ENCODE data around the gene CTNNA1. TPM values are rescaled to one million over a fixed set of nuclear protein-coding genes. Genes with fewer than 3 reads are reported as not detected.
"Not testable (repeated sequence)": the region's sequence is repeated elsewhere in the genome, so short reads cannot be mapped to it uniquely, and the experiment has no call there.

The CTNNA1 gene
- total and polyA plus RNA-seq, 4 donors: 107 to 446 (median 278) TPM

- intact Hi-C loops (cut with DNase I): no loop called here
- no peak for DNase-seq
Observed at GRCh38 chr5:138833726-138834480, 80.7 kb downstream of the CTNNA1 start.

GRCh38 chr5:138834853-138835252 lies 81.6 kb downstream of the CTNNA1 start:
- intact Hi-C loops (cut with DNase I); H3K27ac ChIP-seq (ENCODE audit: low read depth in 1 of 2, low read length in 2 of 2); H3K4me1 ChIP-seq (ENCODE audit: control insufficient read depth in 1 of 2, insufficient read depth in 2 of 2, low read length in 2 of 2); ATAC-seq (ENCODE audit: low FRiP score); H3K27me3 ChIP-seq (ENCODE audit: control insufficient read depth in 1 of 2, insufficient read depth in 2 of 2, low read length in 1 of 2); H3K9me3 ChIP-seq (ENCODE audit: control insufficient read depth, low read length); H3K4me3 ChIP-seq (ENCODE audit: low read length in 2 of 2); H3K36me3 ChIP-seq (ENCODE audit: control insufficient read depth in 1 of 2, insufficient read depth in 2 of 2, low read length in 1 of 2); DNase-seq: not testable (repeated sequence)
- 97% methylated on average over 6 of the region's 6 CpGs for WGBS, 2 donors

More at GRCh38 chr5:138833726-138834480, 80.7 kb downstream of the CTNNA1 start:
- Histone ChIP-seq H3K4me3 (ENCODE audit: low read length in 2 of 2) (no peak overlapping the region), H3K9me3 (ENCODE audit: control insufficient read depth, low read length) (no peaks in the 10 kb centered on the region), H3K36me3 (ENCODE audit: control insufficient read depth in 1 of 2, insufficient read depth in 2 of 2, low read length in 1 of 2) (peaks cover 1 to 3% of the 10 kb centered on the region in 2 donors), H3K27me3 (ENCODE audit: control insufficient read depth in 1 of 2, insufficient read depth in 2 of 2, low read length in 1 of 2) (no peaks in the 10 kb centered on the region), H3K4me1 (ENCODE audit: control insufficient read depth in 1 of 2, insufficient read depth in 2 of 2, low read length in 2 of 2) (peaks cover 0 to 1% of the 10 kb centered on the region in 2 donors), H3K27ac (ENCODE audit: low read depth in 1 of 2, low read length in 2 of 2) (no peak overlapping the region)
- ATAC-seq (ENCODE audit: low FRiP score): no peak
- WGBS, 2 donors: 28 to 29% methylated on average over 3 of the region's 3 CpGs

GRCh38 chr5:138837160-138837559 lies 83.9 kb downstream of the CTNNA1 start:
- WGBS, 2 donors: 95 to 96% methylated on average over 4 of the region's 4 CpGs
- H3K4me1 ChIP-seq (ENCODE audit: control insufficient read depth in 1 of 2, insufficient read depth in 2 of 2, low read length in 2 of 2): peaks cover 0 to under 1% of the 10 kb centered on the region in 2 donors
- H3K9me3 ChIP-seq (ENCODE audit: control insufficient read depth, low read length): no peaks in the 10 kb centered on the region
- H3K27me3 ChIP-seq (ENCODE audit: control insufficient read depth in 1 of 2, insufficient read depth in 2 of 2, low read length in 1 of 2): no peaks in the 10 kb centered on the region
- intact Hi-C loops (cut with DNase I): no loop called here
- DNase-seq (no peak), ATAC-seq (ENCODE audit: low FRiP score) (no peak)
- no peak overlapping the region for H3K4me3 ChIP-seq (ENCODE audit: low read length in 2 of 2)
- H3K36me3 ChIP-seq (ENCODE audit: control insufficient read depth in 1 of 2, insufficient read depth in 2 of 2, low read length in 1 of 2): no peaks in the 10 kb centered on the region
- no peak overlapping the region for H3K27ac ChIP-seq (ENCODE audit: low read depth in 1 of 2, low read length in 2 of 2)

- ATAC-seq (ENCODE audit: low FRiP score) (no peak), DNase-seq (no peak)
- Histone ChIP-seq H3K27me3 (ENCODE audit: control insufficient read depth in 1 of 2, insufficient read depth in 2 of 2, low read length in 1 of 2) (no peaks in the 10 kb centered on the region), H3K4me3 (ENCODE audit: low read length in 2 of 2) (no peak overlapping the region), H3K36me3 (ENCODE audit: control insufficient read depth in 1 of 2, insufficient read depth in 2 of 2, low read length in 1 of 2) (no peaks in the 10 kb centered on the region), H3K27ac (ENCODE audit: low read depth in 1 of 2, low read length in 2 of 2) (no peak overlapping the region), H3K4me1 (ENCODE audit: control insufficient read depth in 1 of 2, insufficient read depth in 2 of 2, low read length in 2 of 2) (peaks cover 5 to 7% of the 10 kb centered on the region in 2 donors), H3K9me3 (ENCODE audit: control insufficient read depth, low read length) (no peaks in the 10 kb centered on the region)
- intact Hi-C loops (cut with DNase I): no loop called here
- whole genome bisulfite sequencing, 2 donors: 54 to 56% methylated on average over 3 of the region's 3 CpGs
Observed at GRCh38 chr5:138840103-138840502, 86.9 kb downstream of the CTNNA1 start.

GRCh38 chr5:138841531-138841930 lies 88.3 kb downstream of the CTNNA1 start:
- Histone ChIP-seq H3K9me3 (ENCODE audit: control insufficient read depth, low read length) (no peaks in the 10 kb centered on the region), H3K4me3 (ENCODE audit: low read length in 2 of 2) (no peak overlapping the region), H3K27me3 (ENCODE audit: control insufficient read depth in 1 of 2, insufficient read depth in 2 of 2, low read length in 1 of 2) (no peaks in the 10 kb centered on the region), H3K4me1 (ENCODE audit: control insufficient read depth in 1 of 2, insufficient read depth in 2 of 2, low read length in 2 of 2) (peaks cover 7% of the 10 kb centered on the region in 2 donors), H3K27ac (ENCODE audit: low read depth in 1 of 2, low read length in 2 of 2) (no peak overlapping the region), H3K36me3 (ENCODE audit: control insufficient read depth in 1 of 2, insufficient read depth in 2 of 2, low read length in 1 of 2) (no peaks in the 10 kb centered on the region)
- DNase-seq (no peak), ATAC-seq (ENCODE audit: low FRiP score) (no peak)
- intact Hi-C loops (cut with DNase I): no loop called here
- 92 to 96% methylated on average over 2 of the region's 2 CpGs for WGBS, 2 donors

GRCh38 chr5:138843316-138844124 lies 90.3 kb downstream of the CTNNA1 start:
- Histone ChIP-seq H3K36me3 (ENCODE audit: control insufficient read depth in 1 of 2, insufficient read depth in 2 of 2, low read length in 1 of 2) (no peaks in the 10 kb centered on the region), H3K9me3 (ENCODE audit: control insufficient read depth, low read length) (no peaks in the 10 kb centered on the region), H3K27me3 (ENCODE audit: control insufficient read depth in 1 of 2, insufficient read depth in 2 of 2, low read length in 1 of 2) (no peaks in the 10 kb centered on the region), H3K4me1 (ENCODE audit: control insufficient read depth in 1 of 2, insufficient read depth in 2 of 2, low read length in 2 of 2) (peaks cover 7% of the 10 kb centered on the region in 2 donors), H3K4me3 (ENCODE audit: low read length in 2 of 2) (no peak overlapping the region), H3K27ac (ENCODE audit: low read depth in 1 of 2, low read length in 2 of 2) (peak overlapping the region; percentile 67 to 71)
- ATAC-seq (ENCODE audit: low FRiP score): peak; percentile 63
- DNase-seq: no peak
- intact Hi-C loops (cut with DNase I): no loop called here
- 88 to 96% methylated on average over 2 of the region's 2 CpGs for WGBS, 2 donors

- Histone ChIP-seq H3K9me3 (ENCODE audit: control insufficient read depth, low read length) (no peaks in the 10 kb centered on the region), H3K27me3 (ENCODE audit: control insufficient read depth in 1 of 2, insufficient read depth in 2 of 2, low read length in 1 of 2) (no peaks in the 10 kb centered on the region), H3K36me3 (ENCODE audit: control insufficient read depth in 1 of 2, insufficient read depth in 2 of 2, low read length in 1 of 2) (no peaks in the 10 kb centered on the region), H3K27ac (ENCODE audit: low read depth in 1 of 2, low read length in 2 of 2) (peak overlapping the region; percentile 28 to 59), H3K4me1 (ENCODE audit: control insufficient read depth in 1 of 2, insufficient read depth in 2 of 2, low read length in 2 of 2) (peaks cover 7% of the 10 kb centered on the region in 2 donors), H3K4me3 (ENCODE audit: low read length in 2 of 2) (no peak overlapping the region)
- DNase-seq (no peak), ATAC-seq (ENCODE audit: low FRiP score) (no peak)
- intact Hi-C loops (cut with DNase I): no loop called here
- WGBS, 2 donors: 87 to 93% methylated on average over 4 of the region's 4 CpGs
Observed at GRCh38 chr5:138844125-138844461, 90.9 kb downstream of the CTNNA1 start.

- H3K27ac ChIP-seq (ENCODE audit: low read depth in 1 of 2, low read length in 2 of 2): peak overlapping the region in 1 of 2 donors; percentile 90
- WGBS, 2 donors: 2 to 5% methylated on average over 6 of the region's 6 CpGs
- H3K27me3 ChIP-seq (ENCODE audit: control insufficient read depth in 1 of 2, insufficient read depth in 2 of 2, low read length in 1 of 2): no peaks in the 10 kb centered on the region
- peak; percentile 78 for ATAC-seq (ENCODE audit: low FRiP score)
- H3K36me3 ChIP-seq (ENCODE audit: control insufficient read depth in 1 of 2, insufficient read depth in 2 of 2, low read length in 1 of 2): no peaks in the 10 kb centered on the region
- intact Hi-C loops (cut with DNase I): no loop called here
- no peak overlapping the region for H3K4me3 ChIP-seq (ENCODE audit: low read length in 2 of 2)
- no peaks in the 10 kb centered on the region for H3K9me3 ChIP-seq (ENCODE audit: control insufficient read depth, low read length)
- H3K4me1 ChIP-seq (ENCODE audit: control insufficient read depth in 1 of 2, insufficient read depth in 2 of 2, low read length in 2 of 2): peaks cover 7% of the 10 kb centered on the region in 2 donors
- no peak for DNase-seq
Observed at GRCh38 chr5:138844812-138845513, 91.7 kb downstream of the CTNNA1 start.

Data from aorta (tissue), 5 donors.